Body of pancreas (tissue), 4 donors: ENCODE data around the gene ZSCAN18. TPM values are rescaled to one million over a fixed set of nuclear protein-coding genes. Genes with fewer than 3 reads are reported as not detected.

ENCODE experiments used
- ATAC-seq: fragments of 150-250 bp; one replicate; pipeline ENCODE4 v1.9.1; 2016
- DNase-seq, 4 donors: peaks; one replicate each; pipeline ENCODE4 v3.0.0-alpha.2; 2019
- H3K27ac ChIP-seq, 4 donors: fragments of 200-600 bp; sonication (generic); 1 replicate in 3 of 4; 2 replicates in 1 of 4; pipeline versions ENCODE4 v1.5.1 to v1.6.1; 2016 to 2019; ENCODE audit warnings: mild to moderate bottlenecking in 1 of 4, mixed read lengths in 1 of 4, moderate library complexity in 1 of 4
- H3K27me3 ChIP-seq, 2 donors: fragments of 200-600 bp; sonication (generic); one replicate each; pipeline ENCODE4 v1.6.0; 2016; ENCODE audit warnings: mild to moderate bottlenecking in 1 of 2
- H3K36me3 ChIP-seq, 2 donors: fragments of 200-600 bp; sonication (generic); replicated peaks in 1 of 2; 2 replicates each; pipeline ENCODE4 v1.5.1; 2016; ENCODE audit warnings: low read depth in 2 of 2; ENCODE audit not compliant: insufficient read depth in 1 of 2
- H3K4me1 ChIP-seq: fragments of 200-600 bp; sonication (generic); one replicate; pipeline ENCODE4 v1.6.0; 2016
- H3K4me3 ChIP-seq, 2 donors: fragments of 200-600 bp; sonication (generic); 1 replicate in 1 of 2; 2 replicates in 1 of 2; pipeline ENCODE4 v1.5.1; 2016 to 2019
- H3K9me3 ChIP-seq, 3 donors: fragments of 200-600 bp; sonication (generic); 1 replicate in 2 of 3; 2 replicates in 1 of 3; pipeline ENCODE4 v1.5.1; 2016
- CTCF ChIP-seq, 7 experiments: fragments of 450-650 bp in 4 of 7; fragments of 200-600 bp in 3 of 7; sonication (generic) in 3 of 7; IDR thresholded peaks; one replicate each; pipeline ENCODE4 v1.5.1; 2016 to 2019; ENCODE audit warnings: antibody characterized with exemption in 7 of 7
- POLR2A ChIP-seq, 3 donors: fragments of 450-650 bp; IDR thresholded peaks; one replicate each; pipeline ENCODE4 v1.6.1; 2016; ENCODE audit warnings: antibody characterized with exemption in 3 of 3, mild to moderate bottlenecking in 2 of 3
- WGBS, 2 donors: methylation state at CpG; one replicate each; pipeline ENCODE4 v1.1.5; 2017; 5-methylcytosine and 5-hydroxymethylcytosine counted together
- intact Hi-C: fragments of 100-400 bp; cut with DNase I; formaldehyde crosslinking; loops from one replicate; pipeline ENCODE4 v1.15.1; 2023
- total RNA-seq, 2 donors: library from RNA; depleted of rRNA; stranded (reverse); fragments of >200 nt; gene quantifications; one replicate each; pipeline ENCODE4 v1.1.0, GENCODE V29; 2016

Gene ZSCAN18
- total RNA-seq, 2 donors from 2014 or later: 37.4 to 43.2 TPM

GRCh38 chr19:58079792-58080191 lies 18.2 kb downstream of the ZSCAN18 start:
- no peaks in the 10 kb centered on the region for H3K27me3 ChIP-seq
- ATAC-seq: no peak
- DNase-seq: no peak
- H3K36me3 ChIP-seq: no peaks in the 10 kb centered on the region
- intact Hi-C loops: no loop called here
- no peak overlapping the region for H3K4me3 ChIP-seq
- TF ChIP-seq CTCF (IDR thresholded peaks at IDR 0.05) (no peak), POLR2A (IDR thresholded peaks at IDR 0.05) (no peak)
- H3K9me3 ChIP-seq: peaks cover 0 to 36% (median 0%) of the 10 kb centered on the region in 3 donors
- no peak overlapping the region for H3K27ac ChIP-seq
- 85 to 91% methylated on average over 9 to 10 of the region's 10 CpGs for WGBS, 2 donors
- no peaks in the 10 kb centered on the region for H3K4me1 ChIP-seq

GRCh38 chr19:58067240-58067912 lies 30.7 kb downstream of the ZSCAN18 start:
- no peak overlapping the region for H3K4me3 ChIP-seq
- H3K9me3 ChIP-seq: peaks cover 0 to 65% (median 0%) of the 10 kb centered on the region in 3 donors
- H3K27ac ChIP-seq: no peak overlapping the region
- WGBS, 2 donors: 90 to 100% methylated on average over 8 to 14 of the region's 15 CpGs
- no peak for ATAC-seq
- H3K36me3 ChIP-seq: peaks cover 0 to 6% of the 10 kb centered on the region in 2 donors
- intact Hi-C loops: no loop called here
- TF ChIP-seq CTCF (IDR thresholded peaks at IDR 0.05) (no peak), POLR2A (IDR thresholded peaks at IDR 0.05) (no peak)
- no peaks in the 10 kb centered on the region for H3K27me3 ChIP-seq
- H3K4me1 ChIP-seq: no peaks in the 10 kb centered on the region
- DNase-seq: no peak

- no peaks in the 10 kb centered on the region for H3K27me3 ChIP-seq
- H3K4me1 ChIP-seq: peaks cover 7% of the 10 kb centered on the region
- whole genome bisulfite sequencing, 2 donors: 89 to 94% methylated on average over 3 of the region's 3 CpGs
- TF ChIP-seq POLR2A (IDR thresholded peaks at IDR 0.05) (no peak), CTCF (IDR thresholded peaks at IDR 0.05) (no peak)
- intact Hi-C loops: no loop called here
- no peak overlapping the region for H3K27ac ChIP-seq
- ATAC-seq (no peak), DNase-seq (no peak)
- H3K9me3 ChIP-seq: peaks cover 0 to 55% (median 0%) of the 10 kb centered on the region in 3 donors
- H3K36me3 ChIP-seq: peaks cover 0 to 6% of the 10 kb centered on the region in 2 donors
- no peak overlapping the region for H3K4me3 ChIP-seq
Measured at GRCh38 chr19:58063712-58064111, 34.3 kb downstream of the ZSCAN18 start.

DNA sequence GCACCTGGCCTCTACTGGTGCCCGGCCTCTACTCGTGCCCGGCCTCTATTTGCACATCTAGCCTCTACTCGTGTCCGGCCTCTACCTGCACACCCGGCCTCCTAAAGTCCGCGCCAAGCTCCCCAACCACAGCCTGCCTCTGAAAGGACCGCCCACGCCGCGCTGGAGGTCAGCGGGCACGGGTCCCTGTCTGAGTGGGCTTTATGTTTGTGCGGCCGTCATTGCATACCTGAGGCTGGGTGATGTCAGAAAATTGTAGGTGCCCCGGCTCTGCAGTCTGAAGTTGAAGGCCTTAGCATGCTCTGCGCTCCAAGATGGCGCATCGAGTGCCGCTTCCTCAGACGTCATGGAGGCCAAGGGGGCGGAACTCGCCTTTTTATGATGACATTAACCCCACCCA lies 37.8 kb downstream of the ZSCAN18 start:
- TF ChIP-seq POLR2A (IDR thresholded peaks at IDR 0.05) (no peak), CTCF (IDR thresholded peaks at IDR 0.05) (no peak)
- no peaks in the 10 kb centered on the region for H3K27me3 ChIP-seq
- peaks cover 0 to 31% (median 0%) of the 10 kb centered on the region in 3 donors for H3K9me3 ChIP-seq
- H3K4me1 ChIP-seq: peaks cover 7% of the 10 kb centered on the region
- intact Hi-C loops: no loop called here
- no peak for DNase-seq
- WGBS, 2 donors: 83 to 84% methylated on average over 14 to 24 of the region's 24 CpGs
- peaks cover 0 to 2% of the 10 kb centered on the region in 2 donors for H3K36me3 ChIP-seq
- H3K27ac ChIP-seq: no peak overlapping the region
- H3K4me3 ChIP-seq: no peak overlapping the region
- no peak for ATAC-seq

DNA sequence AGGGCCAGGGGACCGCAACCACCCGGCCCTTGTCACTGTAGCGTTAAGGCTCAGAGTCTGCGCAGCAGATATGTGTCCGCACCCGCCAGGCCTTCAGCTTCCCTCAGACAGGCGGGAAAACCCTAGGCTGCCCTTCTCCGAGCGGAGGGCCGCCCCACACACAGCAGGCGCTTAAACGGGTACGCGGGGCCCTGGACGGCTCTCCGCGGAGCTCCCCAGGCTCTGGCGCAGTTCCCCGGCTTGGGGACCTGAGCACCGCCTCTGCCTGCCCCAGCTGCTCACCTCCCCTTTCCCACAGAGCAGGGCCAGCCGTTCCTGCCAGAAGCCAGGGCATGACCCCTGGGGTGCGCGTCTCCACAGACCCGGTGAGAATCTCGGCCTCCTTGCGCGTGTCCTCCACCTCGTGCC lies 38.4 kb downstream of the ZSCAN18 start:
- H3K4me1 ChIP-seq: peaks cover 7% of the 10 kb centered on the region
- 19 to 37% methylated on average over 3 to 28 of the region's 28 CpGs for WGBS, 2 donors
- intact Hi-C loops: no loop called here
- DNase-seq: peak in 1 of 4 donors; percentile 12
- peaks cover 0 to 2% of the 10 kb centered on the region in 2 donors for H3K36me3 ChIP-seq
- peak overlapping the region in 1 of 2 donors; percentile 43 for H3K4me3 ChIP-seq
- TF ChIP-seq POLR2A (IDR thresholded peaks at IDR 0.05) (no peak), CTCF (IDR thresholded peaks at IDR 0.05) (no peak)
- H3K27me3 ChIP-seq: no peaks in the 10 kb centered on the region
- H3K27ac ChIP-seq: peak overlapping the region; percentile 55 to 90 (median 85)
- peaks cover 0 to 26% (median 0%) of the 10 kb centered on the region in 3 donors for H3K9me3 ChIP-seq
- ATAC-seq: peak; percentile 5
